ENCODE measurements around the gene PGAP6. TPM values are rescaled to one million over a fixed set of nuclear protein-coding genes. Genes with fewer than 3 reads are reported as not detected.
"Not testable (repeated sequence)": the region's sequence is repeated elsewhere in the genome, so short reads cannot be mapped to it uniquely, and the experiment has no call there.

Gene PGAP6
- polyA plus RNA-seq, 2 of the 4 experiments (the other 2 are of a cell fraction), result 25.9 to 38.1 TPM

- peaks cover 10% of the 10 kb centered on the region; the same call in 2 of the 3 replicates for H3K4me1 ChIP-seq
- CTCF ChIA-PET, result interaction anchor here (3.4 kb wide), 1 partner anchor 16 kb away, joined by 11 read pairs; no protein-coding TSS in a partner anchor
Observed at GRCh38 chr16:378113-378820, 3.5 kb downstream of the PGAP6 start.

GRCh38 chr16:377419-377951 lies 4.3 kb downstream of the PGAP6 start:
- 91% methylated on average over 28 of the region's 42 CpGs for WGBS (ENCODE audit: missing lambda C conversion rate)
- Histone ChIP-seq H3K9me3 (no peaks in the 10 kb centered on the region), H3K4me1 (peaks cover 5% of the 10 kb centered on the region; the same call in 2 of the 3 replicates), H3K4me2 (no peak overlapping the region), H3K4me3 (no peak overlapping the region), H3K27ac (no peak overlapping the region)
- POLR2A ChIA-PET, result no interaction called here
- no peak for TF ChIP-seq MAFK (IDR thresholded peaks at IDR 0.05; ENCODE audit: partially characterized antibody)
- TF ChIP-seq HOXB13 (CRISPR knock-in tag; IDR thresholded peaks at IDR 0.05; ENCODE audit: low read depth), result no peak
- TF ChIP-seq ELK1 (IDR thresholded peaks at IDR 0.05; ENCODE audit: low read depth, low read length), result no peak
- TF ChIP-seq JUN (IDR thresholded peaks at IDR 0.05), result no peak
- no peak for TF ChIP-seq EHF (CRISPR knock-in tag; IDR thresholded peaks at IDR 0.05)
- TF ChIP-seq CEBPB (IDR thresholded peaks at IDR 0.05), result no peak
- TF ChIP-seq BCL3 (IDR thresholded peaks at IDR 0.05), result no peak
- TF ChIP-seq ZSCAN20 (CRISPR knock-in tag; IDR thresholded peaks at IDR 0.05), result no peak
- no peak for TF ChIP-seq HOXA7 (CRISPR knock-in tag; IDR thresholded peaks at IDR 0.05)
- no peak for TF ChIP-seq JUNB (IDR thresholded peaks at IDR 0.05)
- no peak for TF ChIP-seq HEYL (CRISPR knock-in tag; IDR thresholded peaks at IDR 0.05)
- no peak for TF ChIP-seq NPAS2 (CRISPR knock-in tag; IDR thresholded peaks at IDR 0.05; ENCODE audit: borderline replicate concordance)
- TF ChIP-seq CHD4 (IDR thresholded peaks at IDR 0.05; ENCODE audit: borderline replicate concordance), result no peak
- no peak for ATAC-seq
- CTCF ChIA-PET, result no interaction called here
- FAIRE-seq, result no peak
- no peak for DNase-seq (ENCODE audit: low read depth in 1 of 2, low spot score in 1 of 2)

More at GRCh38 chr16:378113-378820, 3.5 kb downstream of the PGAP6 start:
- POLR2A ChIA-PET; H3K27ac ChIP-seq; ATAC-seq; H3K4me2 ChIP-seq; H3K4me3 ChIP-seq; DNase-seq (ENCODE audit: low read depth in 1 of 2, low spot score in 1 of 2); FAIRE-seq; H3K9me3 ChIP-seq: not testable (repeated sequence)
- 98% methylated on average over 11 of the region's 36 CpGs for WGBS (ENCODE audit: missing lambda C conversion rate)

GRCh38 chr16:376817-377418 lies 4.9 kb downstream of the PGAP6 start:
- H3K4me1 ChIP-seq, result peaks cover 5% of the 10 kb centered on the region; the same call in 2 of the 3 replicates
- H3K27ac ChIP-seq, result no peak overlapping the region
- no peak for DNase-seq (ENCODE audit: low read depth in 1 of 2, low spot score in 1 of 2)
- WGBS (ENCODE audit: missing lambda C conversion rate), result 92% methylated on average over 23 of the region's 26 CpGs
- no peaks in the 10 kb centered on the region for H3K9me3 ChIP-seq
- ChIA-PET CTCF (interaction anchor here (0.6 to 3.2 kb wide), 2 partner anchors 12 to 15 kb away, joined by 4 to 16 read pairs; no protein-coding TSS in a partner anchor), POLR2A (no interaction called here)
- no peak overlapping the region for H3K4me2 ChIP-seq
- H3K4me3 ChIP-seq, result no peak overlapping the region
- FAIRE-seq, result no peak
- ATAC-seq, result no peak
- TF ChIP-seq ZFP36 (IDR thresholded peaks at IDR 0.05; ENCODE audit: borderline replicate concordance, partially characterized antibody) (no peak), USF2 (IDR thresholded peaks at IDR 0.05) (no peak), HOXB13 (CRISPR knock-in tag; IDR thresholded peaks at IDR 0.05; ENCODE audit: low read depth) (no peak), TFCP2L1 (CRISPR knock-in tag; IDR thresholded peaks at IDR 0.05) (no peak), REST (IDR thresholded peaks at IDR 0.05) (no peak), FOXS1 (CRISPR knock-in tag; IDR thresholded peaks at IDR 0.05) (no peak), ATOH8 (CRISPR knock-in tag; IDR thresholded peaks at IDR 0.05; ENCODE audit: low read depth) (no peak), MAFK (IDR thresholded peaks at IDR 0.05; ENCODE audit: partially characterized antibody) (no peak), ELK1 (IDR thresholded peaks at IDR 0.05; ENCODE audit: low read depth, low read length) (no peak), SREBF2 (IDR thresholded peaks at IDR 0.05) (no peak)
